ENCODE data around the gene ATOX1.

ATOX1 gene

GRCh38 chr5:151770383-151771258 lies 12.2 kb upstream of the ATOX1 start:
- peak in 1 of 2 donors; percentile 58 for DNase-seq (ENCODE audit: low read depth in 2 of 2)

GRCh38 chr5:151766975-151767374 lies 8.5 kb upstream of the ATOX1 start:
- DNase-seq (ENCODE audit: low read depth in 2 of 2) = no peak

- DNase-seq (ENCODE audit: low read depth in 2 of 2) = no peak
Measured at GRCh38 chr5:151764801-151765200, 6.4 kb upstream of the ATOX1 start.

- DNase-seq (ENCODE audit: low read depth in 2 of 2) = no peak
Measured at GRCh38 chr5:151758141-151758429, 346 bp downstream of the ATOX1 start.

- peak in 1 of 2 donors; percentile 23 for DNase-seq (ENCODE audit: low read depth in 2 of 2)
Measured at GRCh38 chr5:151757233-151758140, 944 bp downstream of the ATOX1 start.

GRCh38 chr5:151755383-151755782 lies 3.0 kb downstream of the ATOX1 start:
- DNase-seq (ENCODE audit: low read depth in 2 of 2) = no peak

- no peak for DNase-seq (ENCODE audit: low read depth in 2 of 2)
Measured at GRCh38 chr5:151751593-151751992, 6.8 kb downstream of the ATOX1 start.

GRCh38 chr5:151751091-151751490 lies 7.3 kb downstream of the ATOX1 start:
- no peak for DNase-seq (ENCODE audit: low read depth in 2 of 2)

GRCh38 chr5:151750121-151750520 lies 8.3 kb downstream of the ATOX1 start:
- DNase-seq (ENCODE audit: low read depth in 2 of 2) = no peak

GRCh38 chr5:151745071-151745705 lies 13.2 kb downstream of the ATOX1 start:
- DNase-seq (ENCODE audit: low read depth in 2 of 2) = peak; percentile 33 to 34

- no peak for DNase-seq (ENCODE audit: low read depth in 2 of 2)
Measured at GRCh38 chr5:151743530-151743929, 14.9 kb downstream of the ATOX1 start.

GRCh38 chr5:151742870-151743294 lies 15.5 kb downstream of the ATOX1 start:
- no peak for DNase-seq (ENCODE audit: low read depth in 2 of 2)

GRCh38 chr5:151741678-151742423 lies 16.6 kb downstream of the ATOX1 start:
- DNase-seq (ENCODE audit: low read depth in 2 of 2) = no peak

- no peak for DNase-seq (ENCODE audit: low read depth in 2 of 2)
Measured at GRCh38 chr5:151740958-151741373, 17.5 kb downstream of the ATOX1 start.

GRCh38 chr5:151740336-151740942 lies 18.0 kb downstream of the ATOX1 start:
- peak in 1 of 2 donors; percentile 19 for DNase-seq (ENCODE audit: low read depth in 2 of 2)

GRCh38 chr5:151739939-151740335 lies 18.5 kb downstream of the ATOX1 start:
- DNase-seq (ENCODE audit: low read depth in 2 of 2) = no peak

GRCh38 chr5:151739395-151739794 lies 19.0 kb downstream of the ATOX1 start:
- no peak for DNase-seq (ENCODE audit: low read depth in 2 of 2)

GRCh38 chr5:151738125-151738848 lies 20.1 kb downstream of the ATOX1 start:
- no peak for DNase-seq (ENCODE audit: low read depth in 2 of 2)

- DNase-seq (ENCODE audit: low read depth in 2 of 2) = no peak
Measured at GRCh38 chr5:151737431-151737830, 21.0 kb downstream of the ATOX1 start.

GRCh38 chr5:151735646-151736045 lies 22.8 kb downstream of the ATOX1 start:
- no peak for DNase-seq (ENCODE audit: low read depth in 2 of 2)

GRCh38 chr5:151734064-151734408 lies 24.4 kb downstream of the ATOX1 start:
- no peak for DNase-seq (ENCODE audit: low read depth in 2 of 2)

All from stimulated activated CD8-positive, alpha-beta memory T cell treated with anti-CD3 and anti-CD28 coated beads, Interleukin-7, amount 100 ng/mL, for 4 hours (primary cell).